GM12891 (cell line): ENCODE measurements around the gene PLPP2.
"Not testable (repeated sequence)": the region's sequence is repeated elsewhere in the genome, so short reads cannot be mapped to it uniquely, and the experiment has no call there.

Experiments used
- POLR2AphosphoS5 ChIP-seq: IDR thresholded peaks from 2 replicates; pipeline ENCODE4 v1.6.1; 2011; ENCODE audit warnings: low read depth, low read length, control low read depth
- TAF1 ChIP-seq: IDR thresholded peaks from 2 replicates; pipeline ENCODE4 v1.6.1; 2011; ENCODE audit warnings: low read depth, low read length, control low read depth

- TF ChIP-seq TAF1, POLR2AphosphoS5: not testable (repeated sequence)
Measured at GRCh38 chr19:256804-257203, 34.4 kb downstream of the PLPP2 start.
